Testis (tissue), 3 donors: ENCODE measurements around the gene TBX4. TPM values are rescaled to one million over a fixed set of nuclear protein-coding genes. Genes with fewer than 3 reads are reported as not detected.

Source experiments
- DNase-seq: peaks from one replicate; pipeline ENCODE4 v3.0.0-alpha.2; 2019
- H3K27ac ChIP-seq, 2 donors: fragments of 200-600 bp; sonication (generic); one replicate each; pipeline ENCODE4 v1.5.1; 2019
- H3K27me3 ChIP-seq: fragments of 200-600 bp; sonication (generic); one replicate; pipeline ENCODE4 v1.5.1; 2019
- H3K36me3 ChIP-seq: fragments of 200-600 bp; sonication (generic); one replicate; pipeline ENCODE4 v1.5.1; 2017; ENCODE audit warnings: low read depth; ENCODE audit errors: missing control alignments
- H3K4me1 ChIP-seq: fragments of 200-600 bp; sonication (generic); one replicate; pipeline ENCODE4 v1.5.1; 2019
- H3K4me3 ChIP-seq, 2 donors: fragments of 200-600 bp; sonication (generic); one replicate each; pipeline ENCODE4 v1.5.1; 2017 to 2019
- H3K9me3 ChIP-seq: fragments of 200-600 bp; sonication (generic); one replicate; pipeline ENCODE4 v1.5.1; 2017
- CTCF ChIP-seq, 3 experiments: fragments of 450-650 bp in 2 of 3; fragments of 200-600 bp in 1 of 3; sonication (generic) in 1 of 3; IDR thresholded peaks; one replicate each; pipeline ENCODE4 v1.5.1; 2016 to 2019; ENCODE audit warnings: antibody characterized with exemption in 3 of 3, mild to moderate bottlenecking in 2 of 3, moderate library complexity in 1 of 3
- POLR2A ChIP-seq: fragments of 450-650 bp; IDR thresholded peaks from one replicate; pipeline ENCODE4 v1.6.1; 2017; ENCODE audit warnings: antibody characterized with exemption, mild to moderate bottlenecking, moderate library complexity
- WGBS, 2 donors: methylation state at CpG; one replicate each; pipeline ENCODE4 v1.1.5; 2018; 5-methylcytosine and 5-hydroxymethylcytosine counted together
- intact Hi-C: fragments of 100-400 bp; cut with DNase I; formaldehyde crosslinking; loops from one replicate; pipeline ENCODE4 v1.15.1; 2023; ENCODE audit warnings: low total_unique reads
- polyA plus RNA-seq: library from polyadenylated mRNA; stranded (reverse); fragments of 350-450 nt; fragmentation: Illumina TruSeq; extraction: RNeasy Lipid Tissue Mini Kit (QIAGEN cat#74804); gene quantifications from one replicate; pipeline ENCODE4 v1.2.3, GENCODE V29; 2014; ENCODE audit warnings: low read depth, low replicate concordance; ENCODE audit not compliant: insufficient read depth
- total RNA-seq, 2 donors: library from RNA; depleted of rRNA; stranded (reverse); fragments of >200 nt; gene quantifications; one replicate each; pipeline ENCODE4 v1.2.3, GENCODE V29; 2016

The TBX4 gene
- total and polyA plus RNA-seq, 3 donors from 2014 or later = 1.5 to 3.2 (median 1.7) TPM

- Histone ChIP-seq H3K27ac (peak overlapping the region; percentile 68 to 95), H3K9me3 (no peaks in the 10 kb centered on the region), H3K4me1 (peaks cover 19% of the 10 kb centered on the region), H3K36me3 (no peaks in the 10 kb centered on the region), H3K4me3 (peak overlapping the region in 1 of 2 donors; percentile 57), H3K27me3 (no peaks in the 10 kb centered on the region)
- intact Hi-C loops = loop anchor here (10.0 kb wide), 1 partner anchor 154 kb away; no protein-coding TSS in a partner anchor
- TF ChIP-seq POLR2A = no peak
- TF ChIP-seq CTCF (IDR thresholded peaks at IDR 0.05) = no peak
- 35 to 43% methylated on average over 21 to 41 of the region's 41 CpGs for WGBS, 2 donors
- no peak for DNase-seq
Measured at GRCh38 chr17:61408151-61409041, 43.8 kb upstream of the TBX4 start.

- intact Hi-C loops = loop anchor here (10.0 kb wide), 1 partner anchor 155 kb away; no protein-coding TSS in a partner anchor
- no peak for TF ChIP-seq POLR2A
- peak; percentile 20 to 72 (median 38) for TF ChIP-seq CTCF (IDR thresholded peaks at IDR 0.05)
- peak overlapping the region; percentile 55 to 59 for H3K4me3 ChIP-seq
- H3K36me3 ChIP-seq = no peaks in the 10 kb centered on the region
- WGBS, 2 donors = 1 to 5% methylated on average over 39 to 73 of the region's 73 CpGs
- H3K9me3 ChIP-seq = no peaks in the 10 kb centered on the region
- peak; percentile 75 for DNase-seq
- H3K27ac ChIP-seq = peak overlapping the region; percentile 68 to 95
- H3K4me1 ChIP-seq = peaks cover 19% of the 10 kb centered on the region
- H3K27me3 ChIP-seq = no peaks in the 10 kb centered on the region
Measured at GRCh38 chr17:61409301-61410112, 42.7 kb upstream of the TBX4 start.

- H3K27ac ChIP-seq = peak overlapping the region; percentile 88 to 95
- peak; percentile 90 for DNase-seq
- H3K4me3 ChIP-seq = peak overlapping the region; percentile 59 to 64
- H3K9me3 ChIP-seq = no peaks in the 10 kb centered on the region
- intact Hi-C loops = no loop called here
- H3K27me3 ChIP-seq = no peaks in the 10 kb centered on the region
- H3K4me1 ChIP-seq = peaks cover 16% of the 10 kb centered on the region
- TF ChIP-seq CTCF (IDR thresholded peaks at IDR 0.05) = peak; percentile 69 to 76 (median 70)
- no peak for TF ChIP-seq POLR2A
- no peaks in the 10 kb centered on the region for H3K36me3 ChIP-seq
- 4 to 15% methylated on average over 32 to 48 of the region's 48 CpGs for WGBS, 2 donors
Measured at GRCh38 chr17:61410141-61411010, 41.8 kb upstream of the TBX4 start.

GRCh38 chr17:61411011-61411260 is 41.3 kb upstream of the TBX4 start:
- TF ChIP-seq CTCF (IDR thresholded peaks at IDR 0.05) (no peak), POLR2A (no peak)
- peaks cover 16% of the 10 kb centered on the region for H3K4me1 ChIP-seq
- H3K9me3 ChIP-seq = no peaks in the 10 kb centered on the region
- no peak for DNase-seq
- H3K27ac ChIP-seq = peak overlapping the region; percentile 88 to 95
- peak overlapping the region; percentile 59 to 64 for H3K4me3 ChIP-seq
- H3K27me3 ChIP-seq = no peaks in the 10 kb centered on the region
- intact Hi-C loops = no loop called here
- WGBS, 2 donors = 3% methylated on average over 27 of the region's 29 CpGs; no CpG with 5 or more reads in 1 of the 2 donors
- no peaks in the 10 kb centered on the region for H3K36me3 ChIP-seq
